ENCODE data around the gene NEUROG1. TPM values are rescaled to one million over a fixed set of nuclear protein-coding genes. Genes with fewer than 3 reads are reported as not detected.
"Not testable (repeated sequence)": the region's sequence is repeated elsewhere in the genome, so short reads cannot be mapped to it uniquely, and the experiment has no call there.

The NEUROG1 gene
- total RNA-seq, 1 donor from 2014 or later = 7.8 TPM

- Mint-ChIP-seq H3K36me3 (ENCODE audit: low read depth) (peaks cover 2% of the 10 kb centered on the region), H3K9me3 (no peaks in the 10 kb centered on the region), H3K27ac (ENCODE audit: unreplicated experiment) (no peak overlapping the region), H3K4me3 (no peak overlapping the region), H3K27me3 (ENCODE audit: low read depth) (peaks cover 100% of the 10 kb centered on the region), H3K4me1 (peaks cover 24% of the 10 kb centered on the region)
- TF ChIP-seq CTCF (conservative IDR thresholded peaks at IDR 0.05) = no peak
- no peak for DNase-seq (ENCODE audit: low read depth, low spot score)
These were observed 344 bp downstream of the NEUROG1 start for GRCh38 chr5:135535420-135535819.

GRCh38 chr5:135534609-135535419 lies 950 bp downstream of the NEUROG1 start:
- peaks cover 24% of the 10 kb centered on the region for H3K4me1 Mint-ChIP-seq
- DNase-seq (ENCODE audit: low read depth, low spot score) = peak; percentile 43
- H3K27me3 Mint-ChIP-seq (ENCODE audit: low read depth) = peaks cover 100% of the 10 kb centered on the region
- H3K27ac Mint-ChIP-seq (ENCODE audit: unreplicated experiment) = no peak overlapping the region
- peaks cover 2% of the 10 kb centered on the region for H3K36me3 Mint-ChIP-seq (ENCODE audit: low read depth)
- H3K4me3 Mint-ChIP-seq = peak overlapping the region; percentile 27
- peak; percentile 24 for TF ChIP-seq CTCF (conservative IDR thresholded peaks at IDR 0.05)
- peaks cover 3% of the 10 kb centered on the region for H3K9me3 Mint-ChIP-seq

GRCh38 chr5:135533794-135534193 lies 2.0 kb downstream of the NEUROG1 start:
- H3K4me1 Mint-ChIP-seq = peaks cover 24% of the 10 kb centered on the region
- no peak for DNase-seq (ENCODE audit: low read depth, low spot score)
- TF ChIP-seq CTCF (conservative IDR thresholded peaks at IDR 0.05) = no peak
- peaks cover 100% of the 10 kb centered on the region for H3K27me3 Mint-ChIP-seq (ENCODE audit: low read depth)
- peak overlapping the region; percentile 69 for H3K4me3 Mint-ChIP-seq
- H3K27ac Mint-ChIP-seq (ENCODE audit: unreplicated experiment) = no peak overlapping the region
- peaks cover 3% of the 10 kb centered on the region for H3K9me3 Mint-ChIP-seq
- peaks cover 2% of the 10 kb centered on the region for H3K36me3 Mint-ChIP-seq (ENCODE audit: low read depth)

- H3K27me3 Mint-ChIP-seq (ENCODE audit: low read depth) = peaks cover 100% of the 10 kb centered on the region
- H3K9me3 Mint-ChIP-seq = peaks cover 3% of the 10 kb centered on the region
- TF ChIP-seq CTCF (conservative IDR thresholded peaks at IDR 0.05) = no peak
- H3K4me1 Mint-ChIP-seq = peaks cover 24% of the 10 kb centered on the region
- peaks cover 2% of the 10 kb centered on the region for H3K36me3 Mint-ChIP-seq (ENCODE audit: low read depth)
- no peak overlapping the region for H3K27ac Mint-ChIP-seq (ENCODE audit: unreplicated experiment)
- DNase-seq (ENCODE audit: low read depth, low spot score) = no peak
- no peak overlapping the region for H3K4me3 Mint-ChIP-seq
These were observed 2.4 kb downstream of the NEUROG1 start for GRCh38 chr5:135533334-135533733.

- not testable (repeated sequence) for H3K27ac Mint-ChIP-seq (ENCODE audit: unreplicated experiment); H3K9me3 Mint-ChIP-seq; H3K36me3 Mint-ChIP-seq (ENCODE audit: low read depth); DNase-seq (ENCODE audit: low read depth, low spot score); H3K4me3 Mint-ChIP-seq
- H3K27me3 Mint-ChIP-seq (ENCODE audit: low read depth) = peaks cover 100% of the 10 kb centered on the region
- peaks cover 15% of the 10 kb centered on the region for H3K4me1 Mint-ChIP-seq
These were observed 6.2 kb downstream of the NEUROG1 start for GRCh38 chr5:135529576-135529975.

DNA sequence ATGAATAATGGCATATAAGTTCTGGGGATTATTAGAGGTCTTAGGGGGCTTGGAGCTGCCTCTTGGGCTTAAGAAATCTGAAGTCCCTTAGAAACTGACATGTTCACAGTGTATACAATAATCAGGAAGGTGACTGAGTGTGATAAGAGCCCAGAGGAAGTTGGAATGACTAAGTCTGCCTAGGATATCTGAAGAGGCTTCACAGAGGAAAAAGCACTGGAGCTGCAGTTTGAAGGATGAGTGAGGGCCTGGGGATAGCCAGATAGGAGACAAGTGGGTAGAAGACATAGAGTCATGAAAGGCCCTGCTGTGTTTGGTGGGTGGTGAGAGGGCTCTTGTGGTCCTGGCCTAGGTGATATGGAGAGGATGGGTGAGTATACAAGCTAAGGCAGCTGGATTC lies 8.8 kb downstream of the NEUROG1 start:
- Mint-ChIP-seq H3K36me3 (ENCODE audit: low read depth) (peaks cover 11% of the 10 kb centered on the region), H3K27ac (ENCODE audit: unreplicated experiment) (no peak overlapping the region), H3K4me3 (no peak overlapping the region), H3K9me3 (peaks cover 14% of the 10 kb centered on the region), H3K4me1 (no peaks in the 10 kb centered on the region), H3K27me3 (ENCODE audit: low read depth) (peaks cover 100% of the 10 kb centered on the region)
- no peak for DNase-seq (ENCODE audit: low read depth, low spot score)
- TF ChIP-seq CTCF (conservative IDR thresholded peaks at IDR 0.05) = no peak

Measured in neural crest cell (in vitro differentiated cells).